HUDEP-2 (cell line): ENCODE data around the gene NOS1AP.
"Not testable (repeated sequence)": the region's sequence is repeated elsewhere in the genome, so short reads cannot be mapped to it uniquely, and the experiment has no call there.

ENCODE experiments used
- DNase-seq, 76 experiments: peaks; one replicate each; lab custom pipeline; 2025; ENCODE audit not compliant: unreplicated experiment in 76 of 76; lab: John Stamatoyannopoulos, UW

NOS1AP gene

GRCh38 chr1:162189345-162189744, 119.9 kb downstream of the NOS1AP start:
- no peak for DNase-seq

GRCh38 chr1:162191396-162192305, 122.2 kb downstream of the NOS1AP start:
- DNase-seq, result no peak

GRCh38 chr1:162192306-162192678, 122.8 kb downstream of the NOS1AP start:
- no peak for DNase-seq

GRCh38 chr1:162192763-162193162, 123.3 kb downstream of the NOS1AP start:
- no peak for DNase-seq

GRCh38 chr1:162193221-162193620, 123.7 kb downstream of the NOS1AP start:
- DNase-seq, result no peak

- DNase-seq, result no peak
Measured at GRCh38 chr1:162193815-162194214, 124.3 kb downstream of the NOS1AP start.

- no peak for DNase-seq
Measured at GRCh38 chr1:162195567-162195966, 126.1 kb downstream of the NOS1AP start.

- no peak for DNase-seq
Measured at GRCh38 chr1:162196387-162196786, 126.9 kb downstream of the NOS1AP start.

GRCh38 chr1:162197041-162197531, 127.6 kb downstream of the NOS1AP start:
- no peak for DNase-seq

GRCh38 chr1:162197615-162198421, 128.3 kb downstream of the NOS1AP start:
- no peak for DNase-seq

- no peak for DNase-seq
Measured at GRCh38 chr1:162200096-162200847, 130.8 kb downstream of the NOS1AP start.

- not testable (repeated sequence) for DNase-seq
Measured at GRCh38 chr1:162201062-162201461, 131.6 kb downstream of the NOS1AP start.

GRCh38 chr1:162204129-162204822, 134.8 kb downstream of the NOS1AP start:
- DNase-seq, result no peak

- no peak for DNase-seq
Measured at GRCh38 chr1:162204823-162205155, 135.3 kb downstream of the NOS1AP start.

- no peak for DNase-seq
Measured at GRCh38 chr1:162206300-162206699, 136.8 kb downstream of the NOS1AP start.

- DNase-seq, result no peak
Measured at GRCh38 chr1:162206749-162207635, 137.5 kb downstream of the NOS1AP start.

GRCh38 chr1:162207862-162208261, 138.4 kb downstream of the NOS1AP start:
- no peak for DNase-seq

- no peak for DNase-seq
Measured at GRCh38 chr1:162210196-162210595, 140.7 kb downstream of the NOS1AP start.

GRCh38 chr1:162212713-162213112, 143.2 kb downstream of the NOS1AP start:
- no peak for DNase-seq
